ENCODE measurements around the gene ZNF710. TPM values are rescaled to one million over a fixed set of nuclear protein-coding genes. Genes with fewer than 3 reads are reported as not detected.

ZNF710 gene
- total and polyA plus RNA-seq, 9 of the 15 experiments (the other 6 are each of a cell fraction or from before 2014, with no cell fraction given) = 0.56 to 14.2 (median 5.2) TPM

DNA sequence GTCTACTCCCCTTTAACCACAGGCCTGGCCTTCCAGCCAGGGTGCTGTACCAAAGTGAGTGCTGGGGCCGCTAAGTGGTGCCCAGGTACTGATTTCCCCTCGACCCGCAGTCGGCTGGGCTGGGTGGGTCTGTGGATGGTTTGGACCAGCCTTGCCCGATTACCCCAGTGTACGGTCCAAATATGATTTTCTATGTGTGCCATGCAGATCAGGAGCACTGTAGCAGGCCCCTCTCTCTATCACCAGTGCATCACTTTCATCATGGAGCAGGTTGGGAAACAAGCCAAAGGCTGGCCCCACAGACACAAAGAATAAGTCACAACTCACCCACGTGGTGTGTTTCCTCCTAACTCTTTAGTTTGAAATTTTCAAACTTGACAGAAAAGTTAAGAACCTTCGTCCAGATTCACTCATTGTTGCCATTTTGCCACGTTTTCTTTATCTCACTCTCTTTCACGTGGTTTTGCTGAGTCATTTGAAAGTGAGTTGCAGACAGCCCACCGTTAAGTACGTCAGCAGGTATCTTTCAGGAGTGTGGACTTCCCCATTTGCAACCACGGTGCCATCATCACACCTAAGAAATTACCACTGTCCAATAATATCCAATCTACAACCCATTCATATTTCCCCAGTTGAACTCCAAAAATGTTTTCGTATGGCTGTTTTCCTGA, 37.0 kb downstream of the ZNF710 start (continued):
- TF ChIP-seq THAP7 (CRISPR knock-in tag; IDR thresholded peaks at IDR 0.05) (no peak), MBD2 (IDR thresholded peaks at IDR 0.05; ENCODE audit: borderline replicate concordance, low read depth) (0 out of 2 replicates have a peak, but pooled peaks have one; percentile 18), ZNF282 (CRISPR knock-in tag; IDR thresholded peaks at IDR 0.05) (no peak), CHD4 (IDR thresholded peaks at IDR 0.05; ENCODE audit: insufficient read depth, insufficient replicate concordance, low read depth, low read length, poor library complexity, severe bottlenecking) (no peak), ELF1 (tag; IDR thresholded peaks at IDR 0.05) (no peak), TEAD4 (IDR thresholded peaks at IDR 0.05; ENCODE audit: low read length) (peak; percentile 16; the same call in 1 of the 2 replicates), TEAD4 (CRISPR knock-in tag; IDR thresholded peaks at IDR 0.05; ENCODE audit: borderline replicate concordance) (no peak), NKRF (IDR thresholded peaks at IDR 0.05; ENCODE audit: borderline replicate concordance) (no peak), MYC (IDR thresholded peaks at IDR 0.05; ENCODE audit: low read depth, low read length) (peak; percentile 64; the same call in 1 of the 2 replicates), MYC (CRISPR knock-in tag; IDR thresholded peaks at IDR 0.05; ENCODE audit: borderline replicate concordance, low read depth) (no peak), ZNF224 (CRISPR knock-in tag; IDR thresholded peaks at IDR 0.05) (no peak), HLTF (IDR thresholded peaks at IDR 0.05) (no peak), ZNF584 (CRISPR knock-in tag; IDR thresholded peaks at IDR 0.05; ENCODE audit: low read depth) (peak; percentile 38; the same call in 1 of the 2 replicates), ARHGAP35 (IDR thresholded peaks at IDR 0.05; ENCODE audit: partially characterized antibody) (no peak), SREBF2 (CRISPR knock-in tag; IDR thresholded peaks at IDR 0.05) (no peak), SMAD4 (CRISPR knock-in tag; conservative IDR thresholded peaks at IDR 0.05) (peak; percentile 72), ZBTB7A (IDR thresholded peaks at IDR 0.05; ENCODE audit: borderline replicate concordance, control insufficient read depth, low read depth, low read length) (no peak), SIRT6 (IDR thresholded peaks at IDR 0.05; ENCODE audit: low read depth, low read length) (no peak), KAT7 (CRISPR knock-in tag; IDR thresholded peaks at IDR 0.05; ENCODE audit: borderline replicate concordance) (no peak; the same call in 1 of the 2 replicates), MIER1 (IDR thresholded peaks at IDR 0.05; ENCODE audit: low read depth) (no peak), PML (IDR thresholded peaks at IDR 0.05; ENCODE audit: low read length) (no peak), HNRNPUL1 (IDR thresholded peaks at IDR 0.05; ENCODE audit: low read length) (no peak), GATAD2B (IDR thresholded peaks at IDR 0.05; ENCODE audit: borderline replicate concordance) (peak; percentile 62)
- TF ChIP-seq, protein P1, sequence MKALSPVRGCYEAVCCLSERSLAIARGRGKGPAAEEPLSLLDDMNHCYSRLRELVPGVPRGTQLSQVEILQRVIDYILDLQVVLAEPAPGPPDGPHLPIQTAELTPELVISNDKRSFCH (CRISPR knock-in tag; IDR thresholded peaks at IDR 0.05) = no peak
- TF ChIP-seq, protein P1 (tag; IDR thresholded peaks at IDR 0.05) = 0 out of 2 replicates have a peak, but pooled peaks have one; percentile 47
- TF ChIP-seq, protein P2, sequence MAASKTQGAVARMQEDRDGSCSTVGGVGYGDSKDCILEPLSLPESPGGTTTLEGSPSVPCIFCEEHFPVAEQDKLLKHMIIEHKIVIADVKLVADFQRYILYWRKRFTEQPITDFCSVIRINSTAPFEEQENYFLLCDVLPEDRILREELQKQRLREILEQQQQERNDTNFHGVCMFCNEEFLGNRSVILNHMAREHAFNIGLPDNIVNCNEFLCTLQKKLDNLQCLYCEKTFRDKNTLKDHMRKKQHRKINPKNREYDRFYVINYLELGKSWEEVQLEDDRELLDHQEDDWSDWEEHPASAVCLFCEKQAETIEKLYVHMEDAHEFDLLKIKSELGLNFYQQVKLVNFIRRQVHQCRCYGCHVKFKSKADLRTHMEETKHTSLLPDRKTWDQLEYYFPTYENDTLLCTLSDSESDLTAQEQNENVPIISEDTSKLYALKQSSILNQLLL (CRISPR knock-in tag; IDR thresholded peaks at IDR 0.05; ENCODE audit: borderline replicate concordance) = no peak

Measured in K562 (cell line).